ENCODE results near the gene RXRA. TPM values are rescaled to one million over a fixed set of nuclear protein-coding genes. Genes with fewer than 3 reads are reported as not detected.

The RXRA gene
- total RNA-seq, 1 donor from 2014 or later: 66.9 TPM

DNA sequence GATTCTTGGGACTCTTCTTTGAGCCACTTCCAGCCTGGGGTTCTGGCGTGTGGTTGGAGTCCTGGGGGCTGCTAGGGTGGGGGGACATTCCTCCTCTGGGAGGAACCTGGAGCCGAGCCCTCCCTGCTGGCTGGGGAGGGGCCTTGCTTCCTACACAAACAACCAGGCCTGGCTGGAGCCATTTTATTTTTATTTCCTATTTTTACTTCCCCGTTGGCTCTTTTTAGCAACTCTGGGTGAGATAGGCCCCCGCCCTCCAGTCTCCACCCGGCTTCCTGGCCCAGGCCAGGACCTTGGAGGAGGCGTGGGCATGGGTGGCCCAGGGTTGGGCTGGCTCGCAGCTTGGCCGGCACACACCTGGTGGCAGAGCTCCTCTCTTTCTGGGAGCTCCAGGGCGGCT is 15.1 kb downstream of the RXRA start:
- no peak overlapping the region for H3K4me3 Mint-ChIP-seq
- no peaks in the 10 kb centered on the region for H3K27me3 Mint-ChIP-seq
- no peaks in the 10 kb centered on the region for H3K36me3 Mint-ChIP-seq
- TF ChIP-seq, protein P1, sequence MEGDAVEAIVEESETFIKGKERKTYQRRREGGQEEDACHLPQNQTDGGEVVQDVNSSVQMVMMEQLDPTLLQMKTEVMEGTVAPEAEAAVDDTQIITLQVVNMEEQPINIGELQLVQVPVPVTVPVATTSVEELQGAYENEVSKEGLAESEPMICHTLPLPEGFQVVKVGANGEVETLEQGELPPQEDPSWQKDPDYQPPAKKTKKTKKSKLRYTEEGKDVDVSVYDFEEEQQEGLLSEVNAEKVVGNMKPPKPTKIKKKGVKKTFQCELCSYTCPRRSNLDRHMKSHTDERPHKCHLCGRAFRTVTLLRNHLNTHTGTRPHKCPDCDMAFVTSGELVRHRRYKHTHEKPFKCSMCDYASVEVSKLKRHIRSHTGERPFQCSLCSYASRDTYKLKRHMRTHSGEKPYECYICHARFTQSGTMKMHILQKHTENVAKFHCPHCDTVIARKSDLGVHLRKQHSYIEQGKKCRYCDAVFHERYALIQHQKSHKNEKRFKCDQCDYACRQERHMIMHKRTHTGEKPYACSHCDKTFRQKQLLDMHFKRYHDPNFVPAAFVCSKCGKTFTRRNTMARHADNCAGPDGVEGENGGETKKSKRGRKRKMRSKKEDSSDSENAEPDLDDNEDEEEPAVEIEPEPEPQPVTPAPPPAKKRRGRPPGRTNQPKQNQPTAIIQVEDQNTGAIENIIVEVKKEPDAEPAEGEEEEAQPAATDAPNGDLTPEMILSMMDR (conservative IDR thresholded peaks at IDR 0.05): no peak
- H3K4me1 Mint-ChIP-seq (ENCODE audit: unreplicated experiment): peaks cover 34% of the 10 kb centered on the region
- no peak overlapping the region for H3K27ac Mint-ChIP-seq
- DNase-seq (ENCODE audit: extremely low spot score, unreplicated experiment): no peak
- H3K9me3 Mint-ChIP-seq: no peaks in the 10 kb centered on the region

DNA sequence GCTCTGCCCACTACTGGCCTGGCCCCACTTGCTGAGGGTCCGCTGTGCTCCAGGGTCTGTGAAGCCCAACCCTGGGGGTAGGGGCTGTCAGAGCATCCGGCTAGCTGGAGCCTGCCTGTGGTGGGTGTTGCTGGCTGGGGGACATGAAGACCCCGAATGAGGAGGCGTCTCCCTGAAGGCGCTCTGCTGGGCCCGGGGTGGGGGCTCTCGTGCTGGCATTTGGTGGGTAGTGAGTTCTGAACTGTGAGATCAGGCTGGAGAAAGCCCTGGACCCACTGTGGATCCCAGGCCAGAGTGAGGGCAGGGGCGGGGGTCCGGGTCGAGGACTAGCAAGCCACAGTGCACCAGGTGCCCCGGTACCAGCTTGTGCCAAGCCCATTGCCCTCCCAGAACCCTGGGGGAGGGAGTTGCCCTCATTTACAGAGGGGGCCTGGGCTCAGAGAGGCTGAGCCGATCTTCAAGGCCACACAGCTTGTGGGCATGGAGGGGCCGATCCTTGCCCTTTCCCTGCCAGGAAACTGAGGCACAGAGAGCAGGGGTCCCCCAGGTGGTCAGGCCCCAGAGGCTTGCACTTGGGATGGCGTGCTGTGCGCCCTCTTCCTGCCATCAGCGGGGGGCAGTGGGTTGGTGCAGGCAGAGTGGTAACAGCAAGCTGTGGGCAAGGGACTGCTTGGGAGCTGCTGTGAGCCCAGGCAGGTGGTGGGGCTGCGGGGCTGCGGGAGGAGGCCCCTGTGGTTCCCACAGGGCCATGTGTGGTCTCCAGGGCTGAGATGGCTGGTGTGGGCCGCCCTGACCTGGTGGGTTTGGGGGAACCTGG is 15.9 kb downstream of the RXRA start:
- DNase-seq (ENCODE audit: extremely low spot score, unreplicated experiment): no peak
- no peaks in the 10 kb centered on the region for H3K9me3 Mint-ChIP-seq
- H3K36me3 Mint-ChIP-seq: no peaks in the 10 kb centered on the region
- no peak overlapping the region for H3K27ac Mint-ChIP-seq
- H3K4me1 Mint-ChIP-seq (ENCODE audit: unreplicated experiment): peaks cover 30% of the 10 kb centered on the region
- TF ChIP-seq, protein P1 (conservative IDR thresholded peaks at IDR 0.05): no peak
- no peaks in the 10 kb centered on the region for H3K27me3 Mint-ChIP-seq
- no peak overlapping the region for H3K4me3 Mint-ChIP-seq

DNA sequence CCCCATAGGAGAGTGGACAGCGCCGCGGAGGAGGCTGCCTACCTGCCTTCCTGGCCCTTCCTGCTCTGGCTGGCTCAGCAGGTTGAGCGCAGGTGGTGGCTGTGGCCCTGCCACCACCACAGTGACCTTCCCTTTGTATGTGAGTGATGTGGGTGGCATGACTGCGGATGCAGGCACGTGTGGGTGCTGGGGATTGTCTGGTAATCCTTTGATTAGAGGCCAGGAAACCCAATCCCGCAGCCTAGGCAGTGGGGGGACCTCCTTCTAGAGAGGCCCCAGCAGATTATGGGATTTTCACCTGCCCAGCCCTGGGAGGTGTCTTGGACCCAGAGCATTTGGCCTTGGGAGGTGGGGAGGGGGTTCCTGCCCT is 16.5 kb downstream of the RXRA start:
- no peaks in the 10 kb centered on the region for H3K27me3 Mint-ChIP-seq
- H3K27ac Mint-ChIP-seq: peak overlapping the region; percentile 64
- H3K4me1 Mint-ChIP-seq (ENCODE audit: unreplicated experiment): peaks cover 29% of the 10 kb centered on the region
- no peak overlapping the region for H3K4me3 Mint-ChIP-seq
- DNase-seq (ENCODE audit: extremely low spot score, unreplicated experiment): no peak
- H3K9me3 Mint-ChIP-seq: no peaks in the 10 kb centered on the region
- no peaks in the 10 kb centered on the region for H3K36me3 Mint-ChIP-seq
- TF ChIP-seq, protein P1 (conservative IDR thresholded peaks at IDR 0.05): no peak

DNA sequence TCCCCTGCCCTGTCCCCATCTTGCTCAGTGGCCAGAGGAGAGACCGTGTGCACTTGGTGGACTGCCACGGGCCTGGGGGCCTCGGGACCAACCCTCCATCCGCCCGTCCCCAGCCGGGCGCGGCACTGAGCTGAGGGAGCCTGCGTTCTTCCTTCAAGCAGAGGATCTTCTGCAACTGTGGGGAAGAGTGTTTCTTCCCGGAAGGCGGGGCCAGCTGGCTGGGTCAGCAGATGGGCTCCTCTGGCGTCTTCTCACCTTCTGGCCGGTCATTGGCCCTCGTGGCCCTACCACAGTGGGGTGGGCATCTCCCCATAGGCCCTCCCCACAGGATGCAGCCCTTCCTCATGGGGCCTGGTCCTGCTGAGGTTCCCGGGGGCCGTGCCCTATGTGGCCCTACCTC is 17.4 kb downstream of the RXRA start:
- no peak for DNase-seq (ENCODE audit: extremely low spot score, unreplicated experiment)
- H3K27me3 Mint-ChIP-seq: no peaks in the 10 kb centered on the region
- H3K4me1 Mint-ChIP-seq (ENCODE audit: unreplicated experiment): peaks cover 33% of the 10 kb centered on the region
- H3K4me3 Mint-ChIP-seq: no peak overlapping the region
- no peaks in the 10 kb centered on the region for H3K9me3 Mint-ChIP-seq
- peak overlapping the region; percentile 64 for H3K27ac Mint-ChIP-seq
- TF ChIP-seq, protein P1 (conservative IDR thresholded peaks at IDR 0.05): no peak
- no peaks in the 10 kb centered on the region for H3K36me3 Mint-ChIP-seq

DNA sequence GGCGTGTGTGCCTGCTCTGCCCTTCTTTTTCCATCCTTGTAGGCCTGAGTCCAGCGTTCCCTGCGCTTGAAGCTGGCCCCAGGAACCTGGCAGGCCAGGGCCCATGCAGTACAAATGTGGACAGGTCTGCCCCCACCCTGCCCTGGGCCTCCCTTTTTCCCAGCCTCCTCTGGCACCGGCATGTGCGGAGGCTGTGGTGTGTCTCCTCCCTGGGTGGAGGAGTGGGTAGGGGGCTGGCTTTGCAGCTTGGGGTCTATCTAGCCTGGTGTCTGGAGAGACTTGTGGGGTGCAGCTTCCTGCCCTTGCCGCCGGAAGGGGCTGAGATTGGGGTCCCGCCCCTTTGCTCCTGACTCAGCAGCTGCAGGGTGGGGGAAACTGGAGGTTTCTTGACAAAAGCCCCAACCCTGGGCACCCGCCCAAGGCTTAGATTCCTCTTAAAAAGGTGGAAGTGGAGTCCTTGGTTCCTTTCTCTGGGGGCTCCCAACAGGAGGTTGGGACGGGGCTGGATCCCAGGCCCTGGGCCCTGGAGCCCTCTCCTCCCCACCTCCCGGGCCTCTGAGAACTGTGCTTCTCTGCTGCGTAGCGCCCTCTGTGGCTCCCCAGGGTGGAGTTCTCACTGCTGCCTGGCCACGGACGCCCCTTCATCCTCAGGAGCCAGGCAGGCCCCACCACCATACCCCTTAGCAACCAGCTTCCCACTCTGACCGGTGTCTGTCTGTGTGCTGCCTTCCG is 18.0 kb downstream of the RXRA start:
- DNase-seq (ENCODE audit: extremely low spot score, unreplicated experiment): no peak
- peaks cover 33% of the 10 kb centered on the region for H3K4me1 Mint-ChIP-seq (ENCODE audit: unreplicated experiment)
- H3K27ac Mint-ChIP-seq: peak overlapping the region; percentile 58
- TF ChIP-seq, protein P1 (conservative IDR thresholded peaks at IDR 0.05): no peak
- no peaks in the 10 kb centered on the region for H3K36me3 Mint-ChIP-seq
- H3K9me3 Mint-ChIP-seq: no peaks in the 10 kb centered on the region
- H3K4me3 Mint-ChIP-seq: no peak overlapping the region
- no peaks in the 10 kb centered on the region for H3K27me3 Mint-ChIP-seq

Data from type B pancreatic cell (in vitro differentiated cells).